ENCODE results near the gene MKRN2.

- TF ChIP-seq, protein P1, sequence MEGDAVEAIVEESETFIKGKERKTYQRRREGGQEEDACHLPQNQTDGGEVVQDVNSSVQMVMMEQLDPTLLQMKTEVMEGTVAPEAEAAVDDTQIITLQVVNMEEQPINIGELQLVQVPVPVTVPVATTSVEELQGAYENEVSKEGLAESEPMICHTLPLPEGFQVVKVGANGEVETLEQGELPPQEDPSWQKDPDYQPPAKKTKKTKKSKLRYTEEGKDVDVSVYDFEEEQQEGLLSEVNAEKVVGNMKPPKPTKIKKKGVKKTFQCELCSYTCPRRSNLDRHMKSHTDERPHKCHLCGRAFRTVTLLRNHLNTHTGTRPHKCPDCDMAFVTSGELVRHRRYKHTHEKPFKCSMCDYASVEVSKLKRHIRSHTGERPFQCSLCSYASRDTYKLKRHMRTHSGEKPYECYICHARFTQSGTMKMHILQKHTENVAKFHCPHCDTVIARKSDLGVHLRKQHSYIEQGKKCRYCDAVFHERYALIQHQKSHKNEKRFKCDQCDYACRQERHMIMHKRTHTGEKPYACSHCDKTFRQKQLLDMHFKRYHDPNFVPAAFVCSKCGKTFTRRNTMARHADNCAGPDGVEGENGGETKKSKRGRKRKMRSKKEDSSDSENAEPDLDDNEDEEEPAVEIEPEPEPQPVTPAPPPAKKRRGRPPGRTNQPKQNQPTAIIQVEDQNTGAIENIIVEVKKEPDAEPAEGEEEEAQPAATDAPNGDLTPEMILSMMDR (IDR thresholded peaks at IDR 0.05): no peak
- no peak for TF ChIP-seq POLR2A (IDR thresholded peaks at IDR 0.05)
Measured at GRCh38 chr3:12603969-12604368, 47.1 kb downstream of the MKRN2 start.
